Thymus (tissue), 11 donors: Measurements from ENCODE around the gene CNTN4. TPM values are rescaled to one million over a fixed set of nuclear protein-coding genes. Genes with fewer than 3 reads are reported as not detected.
"Not testable (repeated sequence)": the region's sequence is repeated elsewhere in the genome, so short reads cannot be mapped to it uniquely, and the experiment has no call there.

Experiments used
- DNase-seq, 9 donors: peaks; one replicate each; pipeline ENCODE4 v3.0.0-alpha.2; 2013; ENCODE audit warnings: low spot score in 9 of 9, low read depth in 6 of 9, missing footprints in 1 of 9
- H3K27ac ChIP-seq, 2 donors: one replicate each; pipeline ENCODE4 v1.5.1; 2013; ENCODE audit warnings: control low read depth in 1 of 2, low read depth in 1 of 2, low read length in 1 of 2, mild to moderate bottlenecking in 1 of 2, moderate library complexity in 1 of 2
- H3K27me3 ChIP-seq, 2 donors: one replicate each; pipeline ENCODE4 v1.5.1; 2013; ENCODE audit warnings: low read length in 1 of 2; ENCODE audit not compliant: control insufficient read depth in 2 of 2, insufficient read depth in 1 of 2
- H3K36me3 ChIP-seq, 2 donors: one replicate each; pipeline ENCODE4 v1.5.1; 2013; ENCODE audit warnings: low read length in 1 of 2, mild to moderate bottlenecking in 1 of 2, moderate library complexity in 1 of 2; ENCODE audit not compliant: control insufficient read depth in 2 of 2, insufficient read depth in 2 of 2
- H3K4me1 ChIP-seq, 2 donors: one replicate each; pipeline ENCODE4 v1.5.1; 2013; ENCODE audit warnings: low read length in 2 of 2; ENCODE audit not compliant: control insufficient read depth in 2 of 2, insufficient read depth in 2 of 2
- H3K4me3 ChIP-seq, 2 donors: one replicate each; pipeline ENCODE4 v1.5.1; 2013; ENCODE audit warnings: low read length in 2 of 2, control low read depth in 1 of 2, mild to moderate bottlenecking in 1 of 2
- H3K9me3 ChIP-seq, 2 donors: one replicate each; pipeline ENCODE4 v1.5.1; 2013; ENCODE audit warnings: low read length in 1 of 2, mild to moderate bottlenecking in 1 of 2; ENCODE audit not compliant: control insufficient read depth in 2 of 2, insufficient read depth in 1 of 2
- WGBS: extraction: QIAGEN DNeasy Blood & Tissue Kit; methylation state at CpG from one replicate; pipeline ENCODE4 v1.1.7; 2013; 5-methylcytosine and 5-hydroxymethylcytosine counted together
- polyA plus RNA-seq: library from polyadenylated mRNA; stranded (reverse); fragments of 200-250 nt; gene quantifications from one replicate; pipeline ENCODE4 v1.2.3, GENCODE V29; 2013
- total RNA-seq: library from RNA; stranded (reverse); fragments of 120-200 nt; gene quantifications from one replicate; pipeline ENCODE4 v1.2.4, GENCODE V29; 2013
- donor health status: healthy.

Gene CNTN4
- total and polyA plus RNA-seq, 2 donors = 9.4 to 9.9 TPM

- no peaks in the 10 kb centered on the region for H3K4me1 ChIP-seq
- no peak for DNase-seq
- H3K4me3 ChIP-seq = no peak overlapping the region
- H3K36me3 ChIP-seq = no peaks in the 10 kb centered on the region
- no peaks in the 10 kb centered on the region for H3K27me3 ChIP-seq
- WGBS = 95% methylated on average over 2 of the region's 2 CpGs
- no peak overlapping the region for H3K27ac ChIP-seq
- H3K9me3 ChIP-seq = peaks cover 0 to 2% of the 10 kb centered on the region in 2 donors
These were observed 686.0 kb downstream of the CNTN4 start for GRCh38 chr3:2784627-2785026.

GRCh38 chr3:2790266-2790815, 691.7 kb downstream of the CNTN4 start:
- no peaks in the 10 kb centered on the region for H3K36me3 ChIP-seq
- no peaks in the 10 kb centered on the region for H3K9me3 ChIP-seq
- no peak overlapping the region for H3K4me3 ChIP-seq
- no peak for DNase-seq
- H3K4me1 ChIP-seq = no peaks in the 10 kb centered on the region
- H3K27me3 ChIP-seq = no peaks in the 10 kb centered on the region
- H3K27ac ChIP-seq = no peak overlapping the region
- WGBS = 52% methylated on average over 1 of the region's 1 CpG

- no peaks in the 10 kb centered on the region for H3K4me1 ChIP-seq
- WGBS = 86% methylated on average over 1 of the region's 1 CpG
- H3K9me3 ChIP-seq = no peaks in the 10 kb centered on the region
- H3K36me3 ChIP-seq = no peaks in the 10 kb centered on the region
- no peak for DNase-seq
- no peak overlapping the region for H3K4me3 ChIP-seq
- no peak overlapping the region for H3K27ac ChIP-seq
- H3K27me3 ChIP-seq = no peaks in the 10 kb centered on the region
These were observed 693.8 kb downstream of the CNTN4 start for GRCh38 chr3:2792432-2792831.

DNA sequence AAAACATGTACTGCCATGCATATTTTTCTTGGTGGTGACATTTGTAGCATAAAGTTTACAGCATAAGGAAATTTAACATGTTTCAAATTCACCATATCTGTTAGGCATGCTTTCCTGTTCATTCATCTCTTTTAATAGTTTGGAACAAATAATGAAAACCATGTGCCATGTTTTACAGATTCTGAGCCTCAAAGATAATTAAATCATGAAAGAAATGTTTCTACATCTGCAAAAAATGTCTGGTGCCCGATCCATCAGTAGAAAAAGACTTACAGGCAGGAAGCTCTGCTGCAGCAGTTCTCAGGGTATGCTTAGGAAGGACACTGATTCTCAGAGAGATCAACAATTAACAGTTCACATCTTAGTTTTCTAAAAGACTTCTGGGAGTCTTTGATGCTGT, 695.3 kb downstream of the CNTN4 start:
- DNase-seq = no peak
- no peaks in the 10 kb centered on the region for H3K27me3 ChIP-seq
- H3K4me3 ChIP-seq = no peak overlapping the region
- no peaks in the 10 kb centered on the region for H3K9me3 ChIP-seq
- H3K27ac ChIP-seq = no peak overlapping the region
- no peaks in the 10 kb centered on the region for H3K36me3 ChIP-seq
- WGBS = 94% methylated on average over 1 of the region's 1 CpG
- no peaks in the 10 kb centered on the region for H3K4me1 ChIP-seq

- H3K27ac ChIP-seq = no peak overlapping the region
- WGBS = 79% methylated on average over 7 of the region's 7 CpGs
- no peaks in the 10 kb centered on the region for H3K36me3 ChIP-seq
- no peaks in the 10 kb centered on the region for H3K9me3 ChIP-seq
- H3K4me3 ChIP-seq = no peak overlapping the region
- H3K27me3 ChIP-seq = no peaks in the 10 kb centered on the region
- H3K4me1 ChIP-seq = no peaks in the 10 kb centered on the region
- no peak for DNase-seq
These were observed 703.8 kb downstream of the CNTN4 start for GRCh38 chr3:2802429-2802828.

DNA sequence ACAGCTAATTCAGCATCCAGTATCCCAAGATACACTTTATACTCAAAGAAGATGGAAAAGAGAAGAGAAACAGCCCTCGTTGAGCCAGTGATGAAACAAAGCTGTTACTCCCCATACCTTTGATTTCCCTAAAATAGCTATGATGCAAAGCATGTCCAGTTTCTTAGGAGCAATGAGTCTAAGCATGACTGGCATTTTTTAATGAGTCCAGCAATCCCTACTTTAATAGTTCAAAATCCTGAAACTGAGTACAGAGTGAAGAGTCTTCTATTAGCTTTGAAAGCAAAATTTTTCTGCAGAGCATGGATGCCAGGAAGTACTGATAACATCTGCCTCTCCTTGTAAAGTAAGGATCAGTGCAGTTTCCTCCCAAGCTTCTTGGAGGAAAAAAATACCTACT, 708.8 kb downstream of the CNTN4 start:
- 63% methylated on average over 1 of the region's 1 CpG for WGBS
- no peaks in the 10 kb centered on the region for H3K27me3 ChIP-seq
- H3K27ac ChIP-seq = no peak overlapping the region
- H3K9me3 ChIP-seq = peaks cover 0 to 2% of the 10 kb centered on the region in 2 donors
- no peaks in the 10 kb centered on the region for H3K36me3 ChIP-seq
- H3K4me3 ChIP-seq = no peak overlapping the region
- no peak for DNase-seq
- no peaks in the 10 kb centered on the region for H3K4me1 ChIP-seq

- Histone ChIP-seq H3K4me3 (no peak overlapping the region), H3K27me3 (no peaks in the 10 kb centered on the region), H3K27ac (no peak overlapping the region), H3K36me3 (no peaks in the 10 kb centered on the region), H3K9me3 (peaks cover 0 to 2% of the 10 kb centered on the region in 2 donors), H3K4me1 (no peaks in the 10 kb centered on the region)
- 78% methylated on average over 1 of the region's 1 CpG for WGBS
- DNase-seq = no peak
These were observed 712.1 kb downstream of the CNTN4 start for GRCh38 chr3:2810723-2811122.

GRCh38 chr3:2819571-2819970, 720.9 kb downstream of the CNTN4 start:
- 94% methylated on average over 4 of the region's 4 CpGs for WGBS
- Histone ChIP-seq H3K4me3 (no peak overlapping the region), H3K4me1 (no peaks in the 10 kb centered on the region), H3K9me3 (no peaks in the 10 kb centered on the region), H3K27me3 (no peaks in the 10 kb centered on the region), H3K27ac (no peak overlapping the region), H3K36me3 (no peaks in the 10 kb centered on the region)
- no peak for DNase-seq

- not testable (repeated sequence) for DNase-seq, H3K36me3 ChIP-seq, H3K4me3 ChIP-seq, H3K4me1 ChIP-seq, H3K27ac ChIP-seq, H3K9me3 ChIP-seq, H3K27me3 ChIP-seq
- whole genome bisulfite sequencing = 89% methylated on average over 5 of the region's 5 CpGs
These were observed 722.3 kb downstream of the CNTN4 start for GRCh38 chr3:2820982-2821381.

DNA sequence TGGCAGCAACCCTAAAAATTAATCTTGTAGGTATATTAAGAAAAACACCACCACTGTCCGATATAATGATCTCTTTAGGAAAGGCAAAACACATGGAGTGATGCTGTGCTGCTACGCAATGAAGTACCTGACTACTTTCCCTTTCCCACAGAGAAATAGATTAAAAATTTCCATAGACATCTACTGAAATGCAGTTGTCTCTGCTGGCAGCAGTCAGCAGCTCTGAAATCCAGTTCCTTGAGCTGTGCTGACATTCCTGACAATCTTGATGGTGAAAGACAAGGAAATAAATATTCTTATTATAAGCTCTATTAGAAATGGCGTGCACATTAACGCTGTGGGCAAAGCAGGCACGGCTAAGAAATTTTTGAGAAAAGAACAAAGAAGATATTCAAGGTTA, 723.9 kb downstream of the CNTN4 start:
- no peaks in the 10 kb centered on the region for H3K4me1 ChIP-seq

More for the DNA sequence above, 723.9 kb downstream of the CNTN4 start:
- H3K9me3 ChIP-seq = no peaks in the 10 kb centered on the region
- whole genome bisulfite sequencing = 95% methylated on average over 5 of the region's 5 CpGs
- H3K4me3 ChIP-seq = no peak overlapping the region
- no peak overlapping the region for H3K27ac ChIP-seq
- DNase-seq = no peak
- no peaks in the 10 kb centered on the region for H3K27me3 ChIP-seq
- H3K36me3 ChIP-seq = no peaks in the 10 kb centered on the region
